IMR-90 (cell line): Measurements from ENCODE around the gene COLEC11. TPM values are rescaled to one million over a fixed set of nuclear protein-coding genes. Genes with fewer than 3 reads are reported as not detected.

Source experiments
- ATAC-seq: fragments of 200-7000 bp; cut with Tn5 transposase; 2 replicates; pipeline ENCODE4 v1.9.1; 2020; ENCODE audit warnings: low read depth, mild to moderate bottlenecking, moderate library complexity
- BruUV-seq: library from RNA; stranded (reverse); fragments of 400-500 nt; replicated peaks from 2 replicates; lab custom pipeline; 2021; lab: Mats Ljungman, UMichigan
- CTCF ChIA-PET: fragments of 300-600 bp; formaldehyde crosslinking; extraction: SDS; loops from one replicate; lab custom pipeline; 2021; ENCODE audit warnings: antibody characterized with exemption; lab: Yijun Ruan, JAX
- POLR2A ChIA-PET: fragments of 300-600 bp; sonication (Branson Sonifier 250); formaldehyde crosslinking; loops from one replicate; lab custom pipeline; 2022; ENCODE audit warnings: antibody characterized with exemption; ENCODE audit not compliant: unreplicated experiment; lab: Charles Lee
- DNase-seq: peaks from one replicate; pipeline ENCODE4 v3.0.0; 2013
- H2AFZ ChIP-seq: replicated peaks from 2 replicates; pipeline ENCODE3; 2013; ENCODE audit warnings: low read length, mild to moderate bottlenecking; ENCODE audit not compliant: poor library complexity
- H2AK5ac ChIP-seq: 2 replicates; pipeline ENCODE4 v1.6.1; 2013; ENCODE audit warnings: low read depth, low read length, inconsistent platforms
- H2AK9ac ChIP-seq: replicated peaks from 2 replicates; pipeline ENCODE3; 2013; ENCODE audit warnings: mild to moderate bottlenecking, low read depth, low read length, moderate library complexity; ENCODE audit not compliant: poor library complexity
- H2BK120ac ChIP-seq: 2 replicates; pipeline ENCODE4 v1.6.1; 2013; ENCODE audit warnings: low read depth, low read length, inconsistent platforms
- H2BK15ac ChIP-seq: 3 replicates; pipeline ENCODE4 v1.6.1; 2013; ENCODE audit warnings: low read depth, low read length, inconsistent platforms
- H2BK20ac ChIP-seq: 2 replicates; pipeline ENCODE4 v1.6.1; 2013; ENCODE audit warnings: low read depth, mild to moderate bottlenecking, inconsistent platforms, low read length, moderate library complexity
- H2BK5ac ChIP-seq: 2 replicates; pipeline ENCODE4 v1.6.1; 2013; ENCODE audit warnings: mild to moderate bottlenecking, low read depth, low read length, inconsistent platforms; ENCODE audit not compliant: poor library complexity, severe bottlenecking
- H3K14ac ChIP-seq: replicated peaks from 2 replicates; pipeline ENCODE4 v1.6.1; 2013; ENCODE audit warnings: low read depth, low read length, inconsistent platforms
- H3K18ac ChIP-seq: 2 replicates; pipeline ENCODE4 v1.6.1; 2013; ENCODE audit warnings: low read depth, low read length, control low read depth
- H3K23ac ChIP-seq: 2 replicates; pipeline ENCODE4 v1.6.1; 2013; ENCODE audit warnings: low read depth, low read length, inconsistent platforms
- H3K27ac ChIP-seq: 2 replicates; pipeline ENCODE4 v1.5.1; 2013; ENCODE audit warnings: mild to moderate bottlenecking, control low read depth, low read length; ENCODE audit not compliant: insufficient read depth
- H3K27me3 ChIP-seq: 2 replicates; pipeline ENCODE4 v1.6.1; 2013; ENCODE audit warnings: low read length; ENCODE audit not compliant: control insufficient read depth, insufficient read depth
- H3K36me3 ChIP-seq: 2 replicates; pipeline ENCODE4 v1.6.1; 2013; ENCODE audit warnings: low read length, mixed read lengths; ENCODE audit not compliant: control insufficient read depth, insufficient read depth
- H3K4ac ChIP-seq: 2 replicates; pipeline ENCODE4 v1.6.1; 2013; ENCODE audit warnings: low read depth, low read length, inconsistent platforms
- H3K4me1 ChIP-seq: 2 replicates; pipeline ENCODE4 v1.6.1; 2013; ENCODE audit warnings: low read length, mixed read lengths; ENCODE audit not compliant: control insufficient read depth, insufficient read depth
- H3K4me2 ChIP-seq: 2 replicates; pipeline ENCODE4 v1.6.1; 2013; ENCODE audit warnings: low read depth, mild to moderate bottlenecking, control low read depth, low read length, moderate library complexity
- H3K4me3 ChIP-seq: 2 replicates; pipeline ENCODE4 v1.5.1; 2013; ENCODE audit warnings: low read depth, mild to moderate bottlenecking, control low read depth, low read length, moderate library complexity; ENCODE audit not compliant: insufficient read depth
- H3K56ac ChIP-seq: 2 replicates; pipeline ENCODE4 v1.6.1; 2013; ENCODE audit warnings: low read length, inconsistent platforms; ENCODE audit not compliant: insufficient read depth; ENCODE audit errors: extremely low read depth
- H3K79me1 ChIP-seq, 2 experiments: 2 replicates each; pipeline ENCODE4 v1.6.1; 2013; ENCODE audit warnings: low read length in 2 of 2, inconsistent platforms in 1 of 2, low read depth in 1 of 2
- H3K9ac ChIP-seq: 2 replicates; pipeline ENCODE4 v1.6.1; 2013; ENCODE audit warnings: low read depth, low read length, control low read depth
- H3K9me1 ChIP-seq: 2 replicates; pipeline ENCODE4 v1.6.1; 2013; ENCODE audit warnings: low read length, inconsistent platforms; ENCODE audit not compliant: insufficient read depth
- H3K9me3 ChIP-seq: 2 replicates; pipeline ENCODE4 v1.6.1; 2013; ENCODE audit warnings: low read length; ENCODE audit not compliant: control insufficient read depth, insufficient read depth
- H4K20me1 ChIP-seq: 2 replicates; pipeline ENCODE4 v1.6.1; 2013; ENCODE audit warnings: low read length, inconsistent platforms; ENCODE audit not compliant: insufficient read depth
- H4K5ac ChIP-seq: 2 replicates; pipeline ENCODE4 v1.6.1; 2013; ENCODE audit warnings: mild to moderate bottlenecking, low read depth, low read length, control low read depth
- H4K8ac ChIP-seq, 2 experiments: 2 replicates each; pipeline ENCODE4 v1.6.1; 2013; ENCODE audit warnings: low read depth in 2 of 2, low read length in 2 of 2, control low read depth in 1 of 2, inconsistent platforms in 1 of 2
- H4K91ac ChIP-seq: 2 replicates; pipeline ENCODE4 v1.6.1; 2013; ENCODE audit warnings: low read depth, low read length, inconsistent platforms; ENCODE audit not compliant: insufficient read depth
- BHLHE40 ChIP-seq: fragments of 150-350 bp; IDR thresholded peaks from 2 replicates; pipeline ENCODE4 v1.6.1; 2016; ENCODE audit warnings: mild to moderate bottlenecking, low read depth, low read length
- CEBPB ChIP-seq: IDR thresholded peaks from 2 replicates; pipeline ENCODE4 v1.6.1; 2012; ENCODE audit warnings: low read depth, low read length, improper control_type of control experiment
- CHD1 ChIP-seq: IDR thresholded peaks from 2 replicates; pipeline ENCODE4 v1.6.1; 2012; ENCODE audit warnings: low read depth, low read length, improper control_type of control experiment
- FOS ChIP-seq: fragments of 150-350 bp; IDR thresholded peaks from 2 replicates; pipeline ENCODE4 v1.6.1; 2016; ENCODE audit warnings: low read depth, low read length
- POLR2A ChIP-seq: IDR thresholded peaks from 2 replicates; pipeline ENCODE4 v1.6.1; 2012; ENCODE audit warnings: mild to moderate bottlenecking, low read depth, low read length
- RAD21 ChIP-seq: IDR thresholded peaks from 2 replicates; pipeline ENCODE4 v1.6.1; 2012; ENCODE audit warnings: low read length, improper control_type of control experiment
- RCOR1 ChIP-seq: IDR thresholded peaks from 2 replicates; pipeline ENCODE4 v1.6.1; 2012; ENCODE audit warnings: mild to moderate bottlenecking, low read length, improper control_type of control experiment; ENCODE audit not compliant: insufficient replicate concordance
- WGBS, 2 experiments: methylation state at CpG; one replicate each; pipeline versions ENCODE4 v1.1.5 to v1.1.7; 2013; ENCODE audit warnings: missing lambda C conversion rate in 2 of 2; ENCODE audit not compliant: insufficient read length in 1 of 2; ENCODE audit errors: extremely low coverage in 2 of 2; 5-methylcytosine and 5-hydroxymethylcytosine counted together
- dilution Hi-C: fragments of 300-500 bp; cut with HindIII; formaldehyde crosslinking; loops from one replicate; pipeline ENCODE4 v1.14.3; 2018; ENCODE audit warnings: low sequenced_read_pairs; ENCODE audit not compliant: unreplicated experiment
- in situ Hi-C: fragments of 300-500 bp; cut with MboI; formaldehyde crosslinking; loops from 3 replicates; pipeline ENCODE4 v1.14.3; 2019; ENCODE audit warnings: low sequenced_read_pairs, inconsistent platforms, mixed read lengths
- intact Hi-C: fragments of 100-400 bp; cut with micrococcal nuclease; formaldehyde crosslinking; loops from 2 replicates; pipeline ENCODE4 v1.10.0; 2022
- polyA plus RNA-seq, 3 experiments: library from polyadenylated mRNA; depleted of rRNA; stranded (reverse); fragments of >200 nt; gene quantifications; 2 replicates each; pipeline ENCODE4 v1.2.3, GENCODE V29; 2012; ENCODE audit warnings: low replicate concordance in 1 of 3
- total RNA-seq: library from RNA; depleted of rRNA; stranded (reverse); fragments of >200 nt; gene quantifications from 2 replicates; pipeline ENCODE4 v1.2.3, GENCODE V29; 2012
- TF ChIP-seq, protein P1 (sequence below): conservative IDR thresholded peaks from 2 replicates; pipeline ENCODE4 v1.5.1; 2012; ENCODE audit warnings: mild to moderate bottlenecking, low read depth, low read length, improper control_type of control experiment

Gene COLEC11
- total and polyA plus RNA-seq, 2 of the 4 experiments (the other 2 are of a cell fraction), result under 0.01 to 0.24 TPM

DNA sequence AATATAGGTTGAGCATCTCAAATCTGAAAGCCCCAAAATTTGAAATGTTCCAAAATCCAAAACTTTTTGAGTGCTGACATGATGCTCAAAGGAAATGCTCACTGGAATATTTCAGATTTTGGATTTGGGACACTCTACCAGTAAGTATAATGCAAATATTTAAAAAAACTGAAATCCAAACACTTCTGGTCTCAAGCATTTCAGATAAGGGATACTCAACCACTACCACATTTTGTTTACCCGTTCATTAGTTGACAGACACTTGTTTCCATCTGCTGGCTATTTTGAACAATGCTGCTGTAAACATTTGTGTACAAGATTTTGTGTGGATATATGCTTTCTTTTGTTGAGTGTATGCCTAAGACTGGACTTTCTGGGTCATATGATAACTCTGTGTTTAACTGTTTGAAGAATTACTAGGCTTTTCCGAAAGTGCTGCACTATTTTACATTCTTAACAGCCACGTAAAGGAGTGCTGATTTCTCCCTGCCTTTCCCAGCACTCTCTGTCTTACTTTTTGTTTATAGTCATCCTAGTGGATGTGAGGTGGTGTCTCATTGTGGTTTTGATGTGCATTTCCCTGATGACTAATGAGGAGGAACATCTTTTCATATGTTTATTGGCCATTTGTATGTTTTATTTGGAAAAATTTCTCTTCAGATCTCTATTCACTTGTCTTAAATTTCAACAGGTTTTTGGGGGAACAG, 89.0 kb downstream of the COLEC11 start:
- Histone ChIP-seq H3K56ac (no peak overlapping the region), H2BK120ac (no peak overlapping the region), H3K36me3 (no peaks in the 10 kb centered on the region), H3K14ac (no peak overlapping the region), H3K79me1 (no peaks in the 10 kb centered on the region), H3K9ac (no peak overlapping the region), H3K4me2 (peak overlapping the region; percentile 64; the same call in 1 of the 2 replicates), H4K20me1 (no peaks in the 10 kb centered on the region), H3K23ac (no peak overlapping the region), H3K4me1 (no peaks in the 10 kb centered on the region), H3K9me3 (no peaks in the 10 kb centered on the region), H3K4me3 (no peak overlapping the region), H4K8ac (no peak overlapping the region), H3K27me3 (no peaks in the 10 kb centered on the region; the same call in 1 of the 2 replicates), H3K18ac (no peak overlapping the region), H2BK15ac (no peak overlapping the region), H3K27ac (no peak overlapping the region), H3K9me1 (no peaks in the 10 kb centered on the region), H3K4ac (no peak overlapping the region), H2AFZ (no peak overlapping the region), H2BK5ac (peak overlapping the region; percentile 50), H4K5ac (no peak overlapping the region), H2AK9ac (no peak overlapping the region), H4K91ac (no peak overlapping the region), H2BK20ac (no peak overlapping the region), H2AK5ac (no peak overlapping the region)
- POLR2A ChIA-PET, result no interaction called here
- ATAC-seq, result peak; percentile 84
- DNase-seq, result peak; percentile 61
- WGBS, 2 experiments, result no CpG with 5 or more reads among the region's 3 CpGs
- dilution Hi-C loops, result no loop called here
- CTCF ChIA-PET, result no interaction called here
- no TSS peak for BruUV-seq
- intact Hi-C loops, result loop anchor here (1.0 kb wide), 1 partner anchor 8 kb away; no protein-coding TSS in a partner anchor
- in situ Hi-C loops, result no loop called here
- no peak for TF ChIP-seq CEBPB
- no peak for TF ChIP-seq FOS
- no peak for TF ChIP-seq BHLHE40
- no peak for TF ChIP-seq CHD1
- no peak for TF ChIP-seq RCOR1
- no peak for TF ChIP-seq POLR2A
- no peak for TF ChIP-seq RAD21
- TF ChIP-seq, protein P1, sequence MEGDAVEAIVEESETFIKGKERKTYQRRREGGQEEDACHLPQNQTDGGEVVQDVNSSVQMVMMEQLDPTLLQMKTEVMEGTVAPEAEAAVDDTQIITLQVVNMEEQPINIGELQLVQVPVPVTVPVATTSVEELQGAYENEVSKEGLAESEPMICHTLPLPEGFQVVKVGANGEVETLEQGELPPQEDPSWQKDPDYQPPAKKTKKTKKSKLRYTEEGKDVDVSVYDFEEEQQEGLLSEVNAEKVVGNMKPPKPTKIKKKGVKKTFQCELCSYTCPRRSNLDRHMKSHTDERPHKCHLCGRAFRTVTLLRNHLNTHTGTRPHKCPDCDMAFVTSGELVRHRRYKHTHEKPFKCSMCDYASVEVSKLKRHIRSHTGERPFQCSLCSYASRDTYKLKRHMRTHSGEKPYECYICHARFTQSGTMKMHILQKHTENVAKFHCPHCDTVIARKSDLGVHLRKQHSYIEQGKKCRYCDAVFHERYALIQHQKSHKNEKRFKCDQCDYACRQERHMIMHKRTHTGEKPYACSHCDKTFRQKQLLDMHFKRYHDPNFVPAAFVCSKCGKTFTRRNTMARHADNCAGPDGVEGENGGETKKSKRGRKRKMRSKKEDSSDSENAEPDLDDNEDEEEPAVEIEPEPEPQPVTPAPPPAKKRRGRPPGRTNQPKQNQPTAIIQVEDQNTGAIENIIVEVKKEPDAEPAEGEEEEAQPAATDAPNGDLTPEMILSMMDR, result no peak
